Astrocyte (in vitro differentiated cells and primary cell): ENCODE measurements around the gene ABCC11.

Experiments used
- EZH2 ChIP-seq: IDR thresholded peaks from 2 replicates; pipeline ENCODE4 v1.6.1; 2012; ENCODE audit warnings: mild to moderate bottlenecking, low read length, inconsistent platforms; ENCODE audit not compliant: insufficient read depth
- TF ChIP-seq, protein P1 (sequence below): IDR thresholded peaks from 2 replicates; pipeline ENCODE4 v1.5.1; 2011; ENCODE audit warnings: low read depth, mild to moderate bottlenecking, inconsistent platforms, low read length, moderate library complexity; ENCODE audit not compliant: insufficient read depth

DNA sequence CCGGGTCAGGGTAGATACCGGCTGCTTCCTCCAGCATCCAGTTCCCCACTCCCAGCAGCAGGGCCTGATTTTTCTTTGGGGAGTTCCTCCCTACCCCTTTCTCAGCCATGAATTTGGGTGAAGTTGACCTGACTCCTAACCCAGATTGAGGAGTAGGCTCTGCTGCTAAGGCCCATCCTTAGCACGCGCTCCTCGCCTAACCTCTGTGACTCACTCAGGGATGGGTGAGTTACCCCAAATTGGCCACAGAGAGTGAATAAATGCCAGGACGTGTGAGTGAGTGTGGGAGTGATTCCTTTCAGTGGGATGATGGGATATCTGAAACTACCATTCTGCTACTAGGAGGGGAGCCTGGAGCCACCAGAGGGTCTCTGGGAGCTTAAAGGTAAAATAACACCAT lies 62.7 kb downstream of the ABCC11 start:
- TF ChIP-seq, protein P1, sequence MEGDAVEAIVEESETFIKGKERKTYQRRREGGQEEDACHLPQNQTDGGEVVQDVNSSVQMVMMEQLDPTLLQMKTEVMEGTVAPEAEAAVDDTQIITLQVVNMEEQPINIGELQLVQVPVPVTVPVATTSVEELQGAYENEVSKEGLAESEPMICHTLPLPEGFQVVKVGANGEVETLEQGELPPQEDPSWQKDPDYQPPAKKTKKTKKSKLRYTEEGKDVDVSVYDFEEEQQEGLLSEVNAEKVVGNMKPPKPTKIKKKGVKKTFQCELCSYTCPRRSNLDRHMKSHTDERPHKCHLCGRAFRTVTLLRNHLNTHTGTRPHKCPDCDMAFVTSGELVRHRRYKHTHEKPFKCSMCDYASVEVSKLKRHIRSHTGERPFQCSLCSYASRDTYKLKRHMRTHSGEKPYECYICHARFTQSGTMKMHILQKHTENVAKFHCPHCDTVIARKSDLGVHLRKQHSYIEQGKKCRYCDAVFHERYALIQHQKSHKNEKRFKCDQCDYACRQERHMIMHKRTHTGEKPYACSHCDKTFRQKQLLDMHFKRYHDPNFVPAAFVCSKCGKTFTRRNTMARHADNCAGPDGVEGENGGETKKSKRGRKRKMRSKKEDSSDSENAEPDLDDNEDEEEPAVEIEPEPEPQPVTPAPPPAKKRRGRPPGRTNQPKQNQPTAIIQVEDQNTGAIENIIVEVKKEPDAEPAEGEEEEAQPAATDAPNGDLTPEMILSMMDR = no peak
- no peak for TF ChIP-seq EZH2
